Loucy (cell line): ENCODE data around the gene CPOX.

Experiments
- H2AFZ ChIP-seq: fragments of 200-600 bp; sonication (generic); 2 replicates; pipeline ENCODE4 v1.6.0; 2016; ENCODE audit warnings: antibody characterized with exemption, mild to moderate bottlenecking, low read length, moderate library complexity
- H3F3A ChIP-seq: fragments of 200-600 bp; 2 replicates; pipeline ENCODE4 v1.6.0; 2016; ENCODE audit warnings: antibody characterized with exemption, low read depth, mild to moderate bottlenecking
- H3K27me3 ChIP-seq: fragments of 200-600 bp; sonication (generic); 2 replicates; pipeline ENCODE4 v1.6.1; 2014; ENCODE audit warnings: low read length, mild to moderate bottlenecking; ENCODE audit not compliant: insufficient read depth, poor library complexity, severe bottlenecking
- H3K36me3 ChIP-seq: fragments of 200-600 bp; sonication (generic); 2 replicates; pipeline ENCODE4 v1.6.1; 2016; ENCODE audit warnings: low read length; ENCODE audit not compliant: insufficient read depth
- H3K4me1 ChIP-seq: fragments of 200-600 bp; sonication (generic); 2 replicates; pipeline ENCODE4 v1.5.1; 2014; ENCODE audit warnings: low read length, mild to moderate bottlenecking; ENCODE audit not compliant: insufficient read depth, poor library complexity, severe bottlenecking
- H3K4me2 ChIP-seq: fragments of 200-600 bp; sonication (generic); 2 replicates; pipeline ENCODE4 v1.6.0; 2014; ENCODE audit warnings: antibody characterized with exemption, low read length, low read depth, mild to moderate bottlenecking; ENCODE audit not compliant: poor library complexity, severe bottlenecking
- H3K4me3 ChIP-seq: fragments of 200-600 bp; sonication (generic); 2 replicates; pipeline ENCODE4 v1.5.1; 2014; ENCODE audit warnings: low read length, mild to moderate bottlenecking, mixed read lengths; ENCODE audit not compliant: poor library complexity, severe bottlenecking
- H3K79me2 ChIP-seq: fragments of 200-600 bp; sonication (generic); 2 replicates; pipeline ENCODE4 v1.6.1; 2014; ENCODE audit warnings: low read length; ENCODE audit not compliant: insufficient read depth
- H3K9ac ChIP-seq: fragments of 200-600 bp; sonication (generic); 2 replicates; pipeline ENCODE4 v1.6.0; 2014; ENCODE audit warnings: mild to moderate bottlenecking, low read depth, low read length, moderate library complexity; ENCODE audit not compliant: poor library complexity, severe bottlenecking
- H3K9me2 ChIP-seq: fragments of 200-600 bp; sonication (generic); replicated peaks from 2 replicates; pipeline ENCODE4 v1.6.1; 2016; ENCODE audit warnings: low read depth, low read length, mixed read lengths
- H3K9me3 ChIP-seq: fragments of 200-600 bp; sonication (generic); 2 replicates; pipeline ENCODE4 v1.6.1; 2014; ENCODE audit warnings: mild to moderate bottlenecking, antibody characterized with exemption, low read length, low read depth; ENCODE audit not compliant: insufficient read depth
- H4K20me1 ChIP-seq: fragments of 200-600 bp; sonication (generic); 2 replicates; pipeline ENCODE4 v1.6.0; 2014; ENCODE audit warnings: antibody characterized with exemption, low read length, mild to moderate bottlenecking; ENCODE audit not compliant: insufficient read depth, poor library complexity, severe bottlenecking
- CTCF ChIP-seq: fragments of 200-600 bp; sonication (generic); conservative IDR thresholded peaks from 2 replicates; pipeline ENCODE4 v1.5.1; 2014; ENCODE audit warnings: mild to moderate bottlenecking, antibody characterized with exemption, low read length
- EZH2phosphoT487 ChIP-seq: fragments of 200-600 bp; IDR thresholded peaks from 2 replicates; pipeline ENCODE4 v1.6.1; 2018; ENCODE audit warnings: antibody characterized with exemption, mild to moderate bottlenecking, moderate library complexity, borderline replicate concordance

CPOX gene

GRCh38 chr3:98545940-98546339 is 47.5 kb downstream of the CPOX start:
- no peak overlapping the region for H3K4me2 ChIP-seq
- H3K9ac ChIP-seq = no peak overlapping the region
- H3K9me3 ChIP-seq = no peaks in the 10 kb centered on the region
- no peak overlapping the region for H3K4me3 ChIP-seq
- H3K36me3 ChIP-seq = no peaks in the 10 kb centered on the region
- H3K27me3 ChIP-seq = no peaks in the 10 kb centered on the region
- H3K79me2 ChIP-seq = no peaks in the 10 kb centered on the region
- no peaks in the 10 kb centered on the region for H3K4me1 ChIP-seq
- no peaks in the 10 kb centered on the region for H3F3A ChIP-seq
- H3K9me2 ChIP-seq = no peaks in the 10 kb centered on the region
- TF ChIP-seq EZH2phosphoT487 (no peak), CTCF (no peak)
- no peak overlapping the region for H2AFZ ChIP-seq
- H4K20me1 ChIP-seq = no peaks in the 10 kb centered on the region

GRCh38 chr3:98542623-98543022 is 50.8 kb downstream of the CPOX start:
- Histone ChIP-seq H4K20me1 (no peaks in the 10 kb centered on the region), H3K9ac (no peak overlapping the region), H3K79me2 (no peaks in the 10 kb centered on the region), H2AFZ (no peak overlapping the region), H3K27me3 (no peaks in the 10 kb centered on the region), H3K4me3 (no peak overlapping the region), H3K36me3 (no peaks in the 10 kb centered on the region), H3K9me3 (no peaks in the 10 kb centered on the region), H3F3A (no peaks in the 10 kb centered on the region), H3K4me2 (no peak overlapping the region), H3K4me1 (no peaks in the 10 kb centered on the region), H3K9me2 (no peaks in the 10 kb centered on the region)
- no peak for TF ChIP-seq EZH2phosphoT487
- TF ChIP-seq CTCF = no peak

- Histone ChIP-seq H3K9me2 (no peaks in the 10 kb centered on the region), H3K4me3 (no peak overlapping the region), H3K9me3 (no peaks in the 10 kb centered on the region), H3F3A (no peaks in the 10 kb centered on the region), H3K79me2 (no peaks in the 10 kb centered on the region), H3K4me1 (no peaks in the 10 kb centered on the region), H3K36me3 (no peaks in the 10 kb centered on the region), H3K4me2 (no peak overlapping the region), H2AFZ (no peak overlapping the region), H3K9ac (no peak overlapping the region), H3K27me3 (no peaks in the 10 kb centered on the region), H4K20me1 (no peaks in the 10 kb centered on the region)
- TF ChIP-seq CTCF = no peak
- TF ChIP-seq EZH2phosphoT487 = no peak
Measured at GRCh38 chr3:98541695-98542094, 51.7 kb downstream of the CPOX start.
